SK-N-SH treated with all-trans-retinoic acid at 6 μM for 48 hours (cell line): ENCODE data around the gene ATRN.

Experiments
- ARNTL ChIP-seq: fragments of 450-650 bp; formaldehyde crosslinking; IDR thresholded peaks from 2 replicates; pipeline ENCODE4 v1.5.0; 2020; ENCODE audit warnings: low read depth, mild to moderate bottlenecking, moderate library complexity, borderline replicate concordance
- BACH2 ChIP-seq: fragments of 250-450 bp; sonication (Bioruptor Pico); IDR thresholded peaks from 2 replicates; pipeline ENCODE4 v1.9.0; 2021; ENCODE audit warnings: mild to moderate bottlenecking, borderline replicate concordance
- ESRRG ChIP-seq: fragments of 250-450 bp; sonication (Bioruptor Pico); IDR thresholded peaks from 2 replicates; pipeline ENCODE4 v1.6.1; 2021; ENCODE audit warnings: mild to moderate bottlenecking
- GLIS3 ChIP-seq: fragments of 250-450 bp; sonication (Bioruptor Pico); IDR thresholded peaks from 2 replicates; pipeline ENCODE4 v1.5.0; 2020; ENCODE audit warnings: mild to moderate bottlenecking, moderate library complexity
- ISL1 ChIP-seq: fragments of 250-450 bp; sonication (Bioruptor Pico); IDR thresholded peaks from 2 replicates; pipeline ENCODE4 v2.1.2; 2022; ENCODE audit warnings: mild to moderate bottlenecking, moderate library complexity
- OSR1 ChIP-seq: fragments of 250-450 bp; sonication (Bioruptor Pico); IDR thresholded peaks from 2 replicates; pipeline ENCODE4 v1.8.0; 2022; ENCODE audit warnings: moderate library complexity, mild to moderate bottlenecking, inconsistent platforms
- RARB ChIP-seq: fragments of 250-450 bp; sonication (Bioruptor Pico); IDR thresholded peaks from 2 replicates; pipeline ENCODE4 v1.8.0; 2021; ENCODE audit warnings: mild to moderate bottlenecking, moderate library complexity
- SNAI2 ChIP-seq: fragments of 250-450 bp; sonication (Bioruptor Pico); IDR thresholded peaks from 2 replicates; pipeline ENCODE4 v1.5.0; 2020; ENCODE audit warnings: mild to moderate bottlenecking, moderate library complexity
- ZFP3 ChIP-seq: fragments of 250-450 bp; sonication (Bioruptor Pico); IDR thresholded peaks from 2 replicates; pipeline ENCODE4 v1.5.0; 2020; ENCODE audit warnings: mild to moderate bottlenecking, moderate library complexity
- TF ChIP-seq, protein P1 (sequence below): fragments of 250-450 bp; sonication (Bioruptor Pico); IDR thresholded peaks from 2 replicates; pipeline ENCODE4 v1.8.0; 2020; ENCODE audit warnings: mild to moderate bottlenecking, moderate library complexity, borderline replicate concordance
- TF ChIP-seq, protein P2 (sequence below): fragments of 250-450 bp; sonication (Bioruptor Pico); IDR thresholded peaks from 2 replicates; pipeline ENCODE4 v1.5.1; 2021; ENCODE audit warnings: mild to moderate bottlenecking, moderate library complexity
- TF ChIP-seq, protein P3 (sequence below): fragments of 250-450 bp; sonication (Bioruptor Pico); IDR thresholded peaks from 2 replicates; pipeline ENCODE4 v1.5.1; 2020; ENCODE audit warnings: low read depth, mild to moderate bottlenecking, moderate library complexity
- TF ChIP-seq, protein P4 (sequence below): fragments of 250-450 bp; sonication (Bioruptor Pico); IDR thresholded peaks from 2 replicates; pipeline ENCODE4 v1.8.0; 2021; ENCODE audit warnings: low read depth, mild to moderate bottlenecking, moderate library complexity, borderline replicate concordance
- TF ChIP-seq, protein P5 (sequence below): fragments of 250-450 bp; sonication (Bioruptor Pico); IDR thresholded peaks from 2 replicates; pipeline ENCODE4 v1.5.0; 2020; ENCODE audit warnings: mild to moderate bottlenecking, moderate library complexity

DNA sequence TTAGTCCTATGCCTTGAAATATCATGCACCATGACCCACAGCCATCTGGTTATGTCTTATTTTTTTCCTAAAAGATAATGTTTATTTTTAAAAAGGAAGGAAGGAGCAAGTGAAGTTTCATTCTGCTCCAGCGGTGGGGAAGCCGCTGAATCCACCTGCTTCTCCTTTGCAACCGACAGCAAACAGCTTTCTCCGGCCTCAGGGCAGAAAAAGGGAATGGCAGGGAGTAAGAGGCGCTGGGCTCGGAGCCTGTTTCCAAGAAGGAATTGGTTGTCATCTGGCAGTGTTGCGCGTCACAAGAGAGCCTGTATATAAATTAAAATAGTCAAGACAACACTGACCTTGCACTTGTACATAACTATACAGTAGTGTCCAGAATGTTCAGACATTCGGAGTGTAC, 178.1 kb downstream of the ATRN start:
- TF ChIP-seq, protein P1, sequence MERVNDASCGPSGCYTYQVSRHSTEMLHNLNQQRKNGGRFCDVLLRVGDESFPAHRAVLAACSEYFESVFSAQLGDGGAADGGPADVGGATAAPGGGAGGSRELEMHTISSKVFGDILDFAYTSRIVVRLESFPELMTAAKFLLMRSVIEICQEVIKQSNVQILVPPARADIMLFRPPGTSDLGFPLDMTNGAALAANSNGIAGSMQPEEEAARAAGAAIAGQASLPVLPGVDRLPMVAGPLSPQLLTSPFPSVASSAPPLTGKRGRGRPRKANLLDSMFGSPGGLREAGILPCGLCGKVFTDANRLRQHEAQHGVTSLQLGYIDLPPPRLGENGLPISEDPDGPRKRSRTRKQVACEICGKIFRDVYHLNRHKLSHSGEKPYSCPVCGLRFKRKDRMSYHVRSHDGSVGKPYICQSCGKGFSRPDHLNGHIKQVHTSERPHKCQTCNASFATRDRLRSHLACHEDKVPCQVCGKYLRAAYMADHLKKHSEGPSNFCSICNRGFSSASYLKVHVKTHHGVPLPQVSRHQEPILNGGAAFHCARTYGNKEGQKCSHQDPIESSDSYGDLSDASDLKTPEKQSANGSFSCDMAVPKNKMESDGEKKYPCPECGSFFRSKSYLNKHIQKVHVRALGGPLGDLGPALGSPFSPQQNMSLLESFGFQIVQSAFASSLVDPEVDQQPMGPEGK (CRISPR knock-in tag) = no peak
- TF ChIP-seq ESRRG (no peak), ISL1 (CRISPR knock-in tag) (no peak), ARNTL (CRISPR knock-in tag) (no peak), OSR1 (CRISPR knock-in tag) (no peak), RARB (CRISPR knock-in tag) (no peak), ZFP3 (CRISPR knock-in tag) (no peak), BACH2 (no peak), SNAI2 (CRISPR knock-in tag) (no peak), GLIS3 (CRISPR knock-in tag) (no peak)
- TF ChIP-seq, protein P2, sequence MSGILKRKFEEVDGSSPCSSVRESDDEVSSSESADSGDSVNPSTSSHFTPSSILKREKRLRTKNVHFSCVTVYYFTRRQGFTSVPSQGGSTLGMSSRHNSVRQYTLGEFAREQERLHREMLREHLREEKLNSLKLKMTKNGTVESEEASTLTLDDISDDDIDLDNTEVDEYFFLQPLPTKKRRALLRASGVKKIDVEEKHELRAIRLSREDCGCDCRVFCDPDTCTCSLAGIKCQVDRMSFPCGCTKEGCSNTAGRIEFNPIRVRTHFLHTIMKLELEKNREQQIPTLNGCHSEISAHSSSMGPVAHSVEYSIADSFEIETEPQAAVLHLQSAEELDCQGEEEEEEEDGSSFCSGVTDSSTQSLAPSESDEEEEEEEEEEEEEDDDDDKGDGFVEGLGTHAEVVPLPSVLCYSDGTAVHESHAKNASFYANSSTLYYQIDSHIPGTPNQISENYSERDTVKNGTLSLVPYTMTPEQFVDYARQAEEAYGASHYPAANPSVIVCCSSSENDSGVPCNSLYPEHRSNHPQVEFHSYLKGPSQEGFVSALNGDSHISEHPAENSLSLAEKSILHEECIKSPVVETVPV (CRISPR knock-in tag) = no peak
- TF ChIP-seq, protein P3, sequence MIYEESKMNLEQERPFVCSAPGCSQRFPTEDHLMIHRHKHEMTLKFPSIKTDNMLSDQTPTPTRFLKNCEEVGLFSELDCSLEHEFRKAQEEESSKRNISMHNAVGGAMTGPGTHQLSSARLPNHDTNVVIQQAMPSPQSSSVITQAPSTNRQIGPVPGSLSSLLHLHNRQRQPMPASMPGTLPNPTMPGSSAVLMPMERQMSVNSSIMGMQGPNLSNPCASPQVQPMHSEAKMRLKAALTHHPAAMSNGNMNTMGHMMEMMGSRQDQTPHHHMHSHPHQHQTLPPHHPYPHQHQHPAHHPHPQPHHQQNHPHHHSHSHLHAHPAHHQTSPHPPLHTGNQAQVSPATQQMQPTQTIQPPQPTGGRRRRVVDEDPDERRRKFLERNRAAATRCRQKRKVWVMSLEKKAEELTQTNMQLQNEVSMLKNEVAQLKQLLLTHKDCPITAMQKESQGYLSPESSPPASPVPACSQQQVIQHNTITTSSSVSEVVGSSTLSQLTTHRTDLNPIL (CRISPR knock-in tag) = no peak
- TF ChIP-seq, protein P4, sequence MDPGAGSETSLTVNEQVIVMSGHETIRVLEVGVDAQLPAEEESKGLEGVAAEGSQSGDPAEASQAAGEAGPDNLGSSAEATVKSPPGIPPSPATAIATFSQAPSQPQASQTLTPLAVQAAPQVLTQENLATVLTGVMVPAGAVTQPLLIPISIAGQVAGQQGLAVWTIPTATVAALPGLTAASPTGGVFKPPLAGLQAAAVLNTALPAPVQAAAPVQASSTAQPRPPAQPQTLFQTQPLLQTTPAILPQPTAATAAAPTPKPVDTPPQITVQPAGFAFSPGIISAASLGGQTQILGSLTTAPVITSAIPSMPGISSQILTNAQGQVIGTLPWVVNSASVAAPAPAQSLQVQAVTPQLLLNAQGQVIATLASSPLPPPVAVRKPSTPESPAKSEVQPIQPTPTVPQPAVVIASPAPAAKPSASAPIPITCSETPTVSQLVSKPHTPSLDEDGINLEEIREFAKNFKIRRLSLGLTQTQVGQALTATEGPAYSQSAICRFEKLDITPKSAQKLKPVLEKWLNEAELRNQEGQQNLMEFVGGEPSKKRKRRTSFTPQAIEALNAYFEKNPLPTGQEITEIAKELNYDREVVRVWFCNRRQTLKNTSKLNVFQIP = no peak
- TF ChIP-seq, protein P5, sequence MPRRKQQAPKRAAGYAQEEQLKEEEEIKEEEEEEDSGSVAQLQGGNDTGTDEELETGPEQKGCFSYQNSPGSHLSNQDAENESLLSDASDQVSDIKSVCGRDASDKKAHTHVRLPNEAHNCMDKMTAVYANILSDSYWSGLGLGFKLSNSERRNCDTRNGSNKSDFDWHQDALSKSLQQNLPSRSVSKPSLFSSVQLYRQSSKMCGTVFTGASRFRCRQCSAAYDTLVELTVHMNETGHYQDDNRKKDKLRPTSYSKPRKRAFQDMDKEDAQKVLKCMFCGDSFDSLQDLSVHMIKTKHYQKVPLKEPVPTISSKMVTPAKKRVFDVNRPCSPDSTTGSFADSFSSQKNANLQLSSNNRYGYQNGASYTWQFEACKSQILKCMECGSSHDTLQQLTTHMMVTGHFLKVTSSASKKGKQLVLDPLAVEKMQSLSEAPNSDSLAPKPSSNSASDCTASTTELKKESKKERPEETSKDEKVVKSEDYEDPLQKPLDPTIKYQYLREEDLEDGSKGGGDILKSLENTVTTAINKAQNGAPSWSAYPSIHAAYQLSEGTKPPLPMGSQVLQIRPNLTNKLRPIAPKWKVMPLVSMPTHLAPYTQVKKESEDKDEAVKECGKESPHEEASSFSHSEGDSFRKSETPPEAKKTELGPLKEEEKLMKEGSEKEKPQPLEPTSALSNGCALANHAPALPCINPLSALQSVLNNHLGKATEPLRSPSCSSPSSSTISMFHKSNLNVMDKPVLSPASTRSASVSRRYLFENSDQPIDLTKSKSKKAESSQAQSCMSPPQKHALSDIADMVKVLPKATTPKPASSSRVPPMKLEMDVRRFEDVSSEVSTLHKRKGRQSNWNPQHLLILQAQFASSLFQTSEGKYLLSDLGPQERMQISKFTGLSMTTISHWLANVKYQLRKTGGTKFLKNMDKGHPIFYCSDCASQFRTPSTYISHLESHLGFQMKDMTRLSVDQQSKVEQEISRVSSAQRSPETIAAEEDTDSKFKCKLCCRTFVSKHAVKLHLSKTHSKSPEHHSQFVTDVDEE (CRISPR knock-in tag) = no peak
